Measurements from ENCODE around the gene PHACTR4. TPM values are rescaled to one million over a fixed set of nuclear protein-coding genes. Genes with fewer than 3 reads are reported as not detected.
A peak's percentile ranks its signal among the peaks of the same experiment; 100 is the strongest.
"Not testable (repeated sequence)": the region's sequence is repeated elsewhere in the genome, so short reads cannot be mapped to it uniquely, and the experiment has no call there.

PHACTR4 gene
- total and polyA plus RNA-seq, 10 of the 15 experiments (the other 5 are each of a cell fraction or from before 2014, with no cell fraction given), result 8.9 to 34.2 (median 12.5) TPM

DNA sequence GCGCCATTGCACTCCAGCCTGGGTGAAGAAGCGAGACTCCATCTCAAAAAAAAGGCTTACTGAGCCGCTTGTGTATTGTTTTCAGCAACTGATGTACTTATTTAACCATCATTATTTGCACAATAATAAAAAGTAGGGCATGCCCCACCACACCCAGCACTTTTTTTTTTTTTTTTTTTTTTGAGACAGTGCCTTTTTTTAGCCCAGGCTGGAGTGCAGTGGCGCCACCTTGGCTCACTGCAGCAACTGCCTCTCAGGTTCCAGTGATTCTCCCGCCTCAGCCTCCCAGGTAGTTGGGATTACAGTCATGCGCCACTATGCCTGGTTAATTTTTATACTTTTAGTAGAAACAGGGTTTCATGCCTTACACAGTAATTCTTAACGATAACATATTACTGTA, 171.1 kb downstream of the PHACTR4 start:
- Histone ChIP-seq H3K36me3 (ENCODE audit: control insufficient read depth in 2 of 2, insufficient read depth in 2 of 2, low read length in 1 of 2) (peaks cover 19 to 23% of the 10 kb centered on the region in 2 experiments; a peak in 3 of 4 replicates), H3K4me3 (no peak overlapping the region), H3K9ac (ENCODE audit: control insufficient read depth, insufficient read depth, low read length) (no peak overlapping the region), H3K27ac (ENCODE audit: control insufficient read depth, insufficient read depth) (no peak overlapping the region), H3K4me1 (ENCODE audit: control insufficient read depth, insufficient read depth, low read length) (no peaks in the 10 kb centered on the region), H3K9me3 (replicated peaks; ENCODE audit: control insufficient read depth, insufficient read depth, low read length) (no peaks in the 10 kb centered on the region), H4K20me1 (ENCODE audit: control insufficient read depth, insufficient read depth) (no peaks in the 10 kb centered on the region), H3K4me2 (ENCODE audit: control insufficient read depth, insufficient read depth) (no peak overlapping the region), H3K27me3 (replicated peaks in 1 of 2; ENCODE audit: control insufficient read depth in 2 of 2, insufficient read depth in 2 of 2, low read length in 1 of 2) (no peaks in the 10 kb centered on the region), H2AFZ (ENCODE audit: control insufficient read depth, low read depth, low read length) (no peak overlapping the region), H3K79me2 (ENCODE audit: control insufficient read depth, insufficient read depth, low read length) (no peaks in the 10 kb centered on the region)
- ChIA-PET RAD21 (ENCODE audit: unreplicated experiment) (no interaction called here), POLR2A (no interaction called here), CTCF (interaction anchor here (1.3 kb wide), 1 partner anchor 10 kb away, joined by 4 read pairs; no protein-coding TSS in a partner anchor), SMC1A (ENCODE audit: uncharacterized antibody, unreplicated experiment) (no interaction called here)
- in situ Hi-C loops (cut with MboI) (no loop called here), intact Hi-C loops (cut with micrococcal nuclease; ENCODE audit: unreplicated experiment) (no loop called here)
- whole genome bisulfite sequencing (ENCODE audit: insufficient coverage, insufficient replicate concordance, low lambda C conversion rate, missing lambda C conversion rate), result 95% methylated on average over 7 of the region's 7 CpGs
- BruUV-seq (replicated peaks), result no TSS peak
- no peak for DNase-seq (ENCODE audit: low read depth, low spot score)
- no peak for TF ChIP-seq ZNF207 (IDR thresholded peaks at IDR 0.05; ENCODE audit: borderline replicate concordance)
- no peak for TF ChIP-seq ZBTB40 (IDR thresholded peaks at IDR 0.05; ENCODE audit: borderline replicate concordance)
- 0 out of 2 replicates have a peak, but pooled peaks have one; percentile 33 for TF ChIP-seq ZNF384 (IDR thresholded peaks at IDR 0.05; ENCODE audit: borderline replicate concordance, low read depth, low read length)
- no peak for TF ChIP-seq CHD2 (IDR thresholded peaks at IDR 0.05; ENCODE audit: borderline replicate concordance, low read depth, low read length)
- TF ChIP-seq RELA (IDR thresholded peaks at IDR 0.05; ENCODE audit: borderline replicate concordance, partially characterized antibody), result no peak
- ATAC-seq, result no peak
- FAIRE-seq, result no peak

- H3K9me3 ChIP-seq (replicated peaks; ENCODE audit: control insufficient read depth, insufficient read depth, low read length); in situ Hi-C loops (cut with MboI); H3K27me3 ChIP-seq (replicated peaks in 1 of 2; ENCODE audit: control insufficient read depth in 2 of 2, insufficient read depth in 2 of 2, low read length in 1 of 2); DNase-seq (ENCODE audit: low read depth, low spot score); H3K4me2 ChIP-seq (ENCODE audit: control insufficient read depth, insufficient read depth); H3K79me2 ChIP-seq (ENCODE audit: control insufficient read depth, insufficient read depth, low read length); H2AFZ ChIP-seq (ENCODE audit: control insufficient read depth, low read depth, low read length); H4K20me1 ChIP-seq (ENCODE audit: control insufficient read depth, insufficient read depth); H3K27ac ChIP-seq (ENCODE audit: control insufficient read depth, insufficient read depth); H3K4me1 ChIP-seq (ENCODE audit: control insufficient read depth, insufficient read depth, low read length); FAIRE-seq; intact Hi-C loops (cut with micrococcal nuclease; ENCODE audit: unreplicated experiment); H3K9ac ChIP-seq (ENCODE audit: control insufficient read depth, insufficient read depth, low read length); POLR2A ChIA-PET; H3K4me3 ChIP-seq; BruUV-seq (replicated peaks): not testable (repeated sequence)
- 91% methylated on average over 8 of the region's 8 CpGs for WGBS (ENCODE audit: insufficient coverage, insufficient replicate concordance, low lambda C conversion rate, missing lambda C conversion rate)
- RAD21 ChIA-PET (ENCODE audit: unreplicated experiment), result interaction anchor here (1.0 kb wide), 1 partner anchor 131 kb away, joined by 3 read pairs; no protein-coding TSS in a partner anchor
- CTCF ChIA-PET, result interaction anchor here (0.7 to 1.5 kb wide), 3 partner anchors 9 to 348 kb away, joined by 4 to 5 read pairs (median 4); no protein-coding TSS in a partner anchor
- peak; percentile 15; the same call in 2 of the 3 replicates for ATAC-seq
- H3K36me3 ChIP-seq (ENCODE audit: control insufficient read depth in 2 of 2, insufficient read depth in 2 of 2, low read length in 1 of 2), result peaks cover 10 to 16% of the 10 kb centered on the region in 2 experiments; a peak in 3 of 4 replicates
- SMC1A ChIA-PET (ENCODE audit: uncharacterized antibody, unreplicated experiment), result interaction anchor here (0.7 to 1.4 kb wide), 3 partner anchors 10 to 461 kb away, joined by 3 to 8 read pairs (median 3); no protein-coding TSS in a partner anchor
Observed at GRCh38 chr1:28541414-28542015, 172.0 kb downstream of the PHACTR4 start.
